Natural killer cell (primary cell): ENCODE data around the gene SLC30A1. TPM values are rescaled to one million over a fixed set of nuclear protein-coding genes. Genes with fewer than 3 reads are reported as not detected.

Source experiments
- ATAC-seq, 3 donors: fragments of 150-1000 bp in 2 of 3; fragments of 200-7000 bp in 1 of 3; cut with Tn5 transposase; 1 replicate in 1 of 3; 2 replicates in 2 of 3; pipeline ENCODE4 v1.10.0; 2021; ENCODE audit warnings: mild to moderate bottlenecking in 2 of 3, moderate library complexity in 2 of 3
- DNase-seq, 2 donors: peaks; one replicate each; pipeline versions ENCODE4 v3.0.0 to v3.0.0-alpha.2; 2013 to 2021; ENCODE audit warnings: mixed read lengths in 1 of 2
- H3K27ac ChIP-seq: one replicate; pipeline ENCODE4 v1.5.1; 2013; ENCODE audit warnings: mild to moderate bottlenecking, low read length
- H3K27me3 ChIP-seq: one replicate; pipeline ENCODE4 v1.6.1; 2013; ENCODE audit warnings: low read length; ENCODE audit not compliant: control insufficient read depth, insufficient read depth
- H3K36me3 ChIP-seq: one replicate; pipeline ENCODE4 v1.6.1; 2013; ENCODE audit warnings: low read length; ENCODE audit not compliant: control insufficient read depth, insufficient read depth
- H3K4me1 ChIP-seq: one replicate; pipeline ENCODE4 v1.6.1; 2013; ENCODE audit warnings: low read length; ENCODE audit not compliant: control insufficient read depth, insufficient read depth
- H3K4me3 ChIP-seq: one replicate; pipeline ENCODE4 v1.5.1; 2013; ENCODE audit warnings: low read length
- H3K9me3 ChIP-seq: one replicate; pipeline ENCODE4 v1.6.1; 2013; ENCODE audit warnings: low read length; ENCODE audit not compliant: control insufficient read depth, insufficient read depth
- H3K27ac Mint-ChIP-seq, 2 donors: one replicate each; pipeline ENCODE4 v1.8.0; 2022; ENCODE audit warnings: mild to moderate bottlenecking in 2 of 2, mixed read lengths in 2 of 2, moderate library complexity in 1 of 2
- H3K27me3 Mint-ChIP-seq, 2 donors: one replicate each; pipeline ENCODE4 v1.8.0; 2022; ENCODE audit warnings: low read depth in 2 of 2, mixed read lengths in 2 of 2
- H3K36me3 Mint-ChIP-seq: one replicate; pipeline ENCODE4 v1.8.0; 2022; ENCODE audit warnings: mixed read lengths
- H3K4me1 Mint-ChIP-seq, 2 donors: one replicate each; pipeline ENCODE4 v1.8.0; 2022; ENCODE audit warnings: mixed read lengths in 2 of 2
- H3K4me3 Mint-ChIP-seq: one replicate; pipeline ENCODE4 v1.8.0; 2022; ENCODE audit warnings: mild to moderate bottlenecking, moderate library complexity, mixed read lengths
- H3K9me3 Mint-ChIP-seq, 2 donors: one replicate each; pipeline ENCODE4 v1.8.0; 2022; ENCODE audit warnings: mixed read lengths in 2 of 2
- CTCF ChIP-seq: fragments of 200-600 bp; IDR thresholded peaks from one replicate; pipeline ENCODE4 v1.8.0; 2022; ENCODE audit warnings: antibody characterized with exemption
- WGBS: methylation state at CpG from one replicate; pipeline ENCODE4 v1.1.7; 2013; ENCODE audit warnings: missing lambda C conversion rate; ENCODE audit not compliant: insufficient coverage; 5-methylcytosine and 5-hydroxymethylcytosine counted together
- intact Hi-C: fragments of 100-400 bp; cut with micrococcal nuclease; formaldehyde crosslinking; loops from one replicate; pipeline ENCODE4 v1.14.2; 2022
- total RNA-seq, 4 donors: library from RNA; stranded (reverse); fragments of 120-200 nt in 1 of 4; gene quantifications; one replicate each; pipeline versions ENCODE4 v1.2.3 to v1.2.4, GENCODE V29; 2013 to 2022

Gene SLC30A1
- total RNA-seq, 3 donors from 2014 or later (not counting 1 experiment from before 2014, with no cell fraction given), result 8.4 to 16.0 (median 12.1) TPM

DNA sequence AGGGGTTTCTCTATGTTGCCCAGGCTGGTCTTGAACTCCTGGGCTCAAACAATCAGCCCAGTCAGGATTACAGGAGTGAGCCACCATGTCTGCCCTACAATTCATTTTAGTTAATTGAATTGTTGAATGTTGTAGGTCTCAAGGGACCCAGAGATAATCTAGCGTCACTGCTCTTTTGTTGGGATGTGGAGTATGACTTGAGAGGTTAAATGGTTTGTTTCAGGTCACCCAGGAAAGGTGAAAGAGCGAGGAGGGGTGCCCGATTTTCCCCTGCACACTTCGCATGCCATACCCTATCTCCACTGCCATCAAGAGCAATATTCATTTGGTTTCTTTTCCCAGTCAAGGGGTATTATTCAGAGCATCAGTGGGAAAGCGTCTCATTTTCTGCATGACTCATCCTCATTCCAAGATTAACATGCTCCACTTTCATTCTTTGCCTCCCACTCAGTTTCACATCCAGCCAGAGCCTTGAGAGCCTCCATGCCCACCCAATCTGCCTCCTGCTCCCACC is 13.1 kb upstream of the SLC30A1 start:
- Histone ChIP-seq H3K27me3 (no peaks in the 10 kb centered on the region), H3K36me3 (no peaks in the 10 kb centered on the region), H3K9me3 (no peaks in the 10 kb centered on the region), H3K4me1 (peaks cover 3% of the 10 kb centered on the region), H3K4me3 (no peak overlapping the region), H3K27ac (no peak overlapping the region)
- peaks cover under 1 to 10% of the 10 kb centered on the region in 2 donors for H3K4me1 Mint-ChIP-seq
- TF ChIP-seq CTCF, result no peak
- no peak overlapping the region for H3K4me3 Mint-ChIP-seq
- H3K27me3 Mint-ChIP-seq, result peaks cover 0 to 5% of the 10 kb centered on the region in 2 donors
- no peak overlapping the region for H3K27ac Mint-ChIP-seq
- no peak for DNase-seq
- no peak for ATAC-seq
- intact Hi-C loops, result no loop called here
- no peaks in the 10 kb centered on the region for H3K9me3 Mint-ChIP-seq
- 88% methylated on average over 5 of the region's 5 CpGs for WGBS
- no peaks in the 10 kb centered on the region for H3K36me3 Mint-ChIP-seq

- Histone ChIP-seq H3K27ac (no peak overlapping the region), H3K9me3 (no peaks in the 10 kb centered on the region), H3K36me3 (no peaks in the 10 kb centered on the region), H3K4me1 (peaks cover 3% of the 10 kb centered on the region), H3K27me3 (no peaks in the 10 kb centered on the region), H3K4me3 (no peak overlapping the region)
- no peaks in the 10 kb centered on the region for H3K9me3 Mint-ChIP-seq
- H3K4me1 Mint-ChIP-seq, result peaks cover 0 to 9% of the 10 kb centered on the region in 2 donors
- H3K36me3 Mint-ChIP-seq, result no peaks in the 10 kb centered on the region
- no peak overlapping the region for H3K4me3 Mint-ChIP-seq
- whole genome bisulfite sequencing, result 36% methylated on average over 4 of the region's 6 CpGs
- peaks cover 0 to 5% of the 10 kb centered on the region in 2 donors for H3K27me3 Mint-ChIP-seq
- intact Hi-C loops, result no loop called here
- DNase-seq (no peak), ATAC-seq (peak in 1 of 3 donors; percentile 55)
- H3K27ac Mint-ChIP-seq, result peak overlapping the region in 1 of 2 donors; percentile 25
- TF ChIP-seq CTCF, result no peak
Measured at GRCh38 chr1:211589782-211590721, 11.1 kb upstream of the SLC30A1 start.

GRCh38 chr1:211588711-211589110 is 9.8 kb upstream of the SLC30A1 start:
- DNase-seq, result no peak
- Mint-ChIP-seq H3K9me3 (no peaks in the 10 kb centered on the region), H3K36me3 (no peaks in the 10 kb centered on the region), H3K27ac (no peak overlapping the region), H3K4me1 (peaks cover 6 to 13% of the 10 kb centered on the region in 2 donors), H3K27me3 (peaks cover 0 to 5% of the 10 kb centered on the region in 2 donors), H3K4me3 (no peak overlapping the region)
- no peak overlapping the region for H3K27ac ChIP-seq
- no peaks in the 10 kb centered on the region for H3K36me3 ChIP-seq
- ATAC-seq, result no peak
- no peaks in the 10 kb centered on the region for H3K27me3 ChIP-seq
- no peak overlapping the region for H3K4me3 ChIP-seq
- peaks cover 6% of the 10 kb centered on the region for H3K4me1 ChIP-seq
- TF ChIP-seq CTCF, result no peak
- intact Hi-C loops, result no loop called here
- H3K9me3 ChIP-seq, result no peaks in the 10 kb centered on the region
- WGBS, result 99% methylated on average over 4 of the region's 4 CpGs
